Mucosa of stomach (tissue), 1 donor: ENCODE results near the gene TBC1D2B.
A peak's percentile ranks its signal among the peaks of the same experiment; 100 is the strongest.

Source experiments
- H3K27me3 ChIP-seq: one replicate; pipeline ENCODE4 v1.7.0; 2013; ENCODE audit warnings: mild to moderate bottlenecking, low read length; ENCODE audit not compliant: control insufficient read depth, insufficient read depth
- H3K36me3 ChIP-seq: one replicate; pipeline ENCODE4 v1.7.0; 2013; ENCODE audit warnings: low read length; ENCODE audit not compliant: control insufficient read depth, insufficient read depth
- H3K4me1 ChIP-seq: one replicate; pipeline ENCODE4 v1.7.0; 2013; ENCODE audit warnings: mild to moderate bottlenecking, low read length; ENCODE audit not compliant: control insufficient read depth, insufficient read depth
- H3K4me3 ChIP-seq: one replicate; pipeline ENCODE4 v1.7.0; 2013; ENCODE audit warnings: low read length
- H3K9ac ChIP-seq: one replicate; pipeline ENCODE4 v1.7.0; 2013; ENCODE audit warnings: mild to moderate bottlenecking, low read length, moderate library complexity
- H3K9me3 ChIP-seq: one replicate; pipeline ENCODE4 v1.7.0; 2013; ENCODE audit warnings: mild to moderate bottlenecking, low read length, moderate library complexity; ENCODE audit not compliant: control insufficient read depth
- donor health status: Pancreatic carcinoma.

Gene TBC1D2B

GRCh38 chr15:78012643-78013077 lies 64.9 kb downstream of the TBC1D2B start:
- H3K4me3 ChIP-seq: no peak overlapping the region
- no peaks in the 10 kb centered on the region for H3K9me3 ChIP-seq
- peak overlapping the region; percentile 30 for H3K9ac ChIP-seq
- no peaks in the 10 kb centered on the region for H3K27me3 ChIP-seq
- peaks cover 46% of the 10 kb centered on the region for H3K4me1 ChIP-seq
- H3K36me3 ChIP-seq: peaks cover 8% of the 10 kb centered on the region

- no peaks in the 10 kb centered on the region for H3K9me3 ChIP-seq
- peaks cover 16% of the 10 kb centered on the region for H3K36me3 ChIP-seq
- peaks cover 66% of the 10 kb centered on the region for H3K4me1 ChIP-seq
- no peaks in the 10 kb centered on the region for H3K27me3 ChIP-seq
- H3K4me3 ChIP-seq: no peak overlapping the region
- no peak overlapping the region for H3K9ac ChIP-seq
Observed at GRCh38 chr15:78010067-78010466, 67.4 kb downstream of the TBC1D2B start.

GRCh38 chr15:78007964-78008886 lies 69.3 kb downstream of the TBC1D2B start:
- no peaks in the 10 kb centered on the region for H3K27me3 ChIP-seq
- H3K4me3 ChIP-seq: no peak overlapping the region
- no peaks in the 10 kb centered on the region for H3K9me3 ChIP-seq
- H3K4me1 ChIP-seq: peaks cover 66% of the 10 kb centered on the region
- peaks cover 20% of the 10 kb centered on the region for H3K36me3 ChIP-seq
- peak overlapping the region; percentile 13 for H3K9ac ChIP-seq

GRCh38 chr15:78007211-78007931 lies 70.1 kb downstream of the TBC1D2B start:
- peaks cover 23% of the 10 kb centered on the region for H3K36me3 ChIP-seq
- peak overlapping the region; percentile 24 for H3K9ac ChIP-seq
- no peaks in the 10 kb centered on the region for H3K27me3 ChIP-seq
- no peaks in the 10 kb centered on the region for H3K9me3 ChIP-seq
- peaks cover 59% of the 10 kb centered on the region for H3K4me1 ChIP-seq
- no peak overlapping the region for H3K4me3 ChIP-seq

GRCh38 chr15:78006567-78007205 lies 70.8 kb downstream of the TBC1D2B start:
- Histone ChIP-seq H3K4me1 (peaks cover 52% of the 10 kb centered on the region), H3K4me3 (no peak overlapping the region), H3K36me3 (peaks cover 20% of the 10 kb centered on the region), H3K9me3 (no peaks in the 10 kb centered on the region), H3K9ac (peak overlapping the region; percentile 24), H3K27me3 (no peaks in the 10 kb centered on the region)

- Histone ChIP-seq H3K36me3 (peaks cover 25% of the 10 kb centered on the region), H3K9me3 (no peaks in the 10 kb centered on the region), H3K27me3 (no peaks in the 10 kb centered on the region), H3K9ac (no peak overlapping the region), H3K4me3 (no peak overlapping the region), H3K4me1 (peaks cover 52% of the 10 kb centered on the region)
Observed at GRCh38 chr15:78004919-78005634, 72.4 kb downstream of the TBC1D2B start.

GRCh38 chr15:78004222-78004727 lies 73.2 kb downstream of the TBC1D2B start:
- Histone ChIP-seq H3K36me3 (peaks cover 25% of the 10 kb centered on the region), H3K4me1 (peaks cover 58% of the 10 kb centered on the region), H3K4me3 (no peak overlapping the region), H3K9me3 (no peaks in the 10 kb centered on the region), H3K9ac (no peak overlapping the region), H3K27me3 (no peaks in the 10 kb centered on the region)

GRCh38 chr15:78003539-78004008 lies 73.9 kb downstream of the TBC1D2B start:
- no peak overlapping the region for H3K4me3 ChIP-seq
- H3K36me3 ChIP-seq: peaks cover 25% of the 10 kb centered on the region

GRCh38 chr15:78002996-78003395 lies 74.5 kb downstream of the TBC1D2B start:
- Histone ChIP-seq H3K4me3 (no peak overlapping the region), H3K4me1 (peaks cover 50% of the 10 kb centered on the region), H3K36me3 (peaks cover 25% of the 10 kb centered on the region), H3K9ac (no peak overlapping the region), H3K27me3 (no peaks in the 10 kb centered on the region), H3K9me3 (no peaks in the 10 kb centered on the region)

More at GRCh38 chr15:78003539-78004008, 73.9 kb downstream of the TBC1D2B start:
- no peaks in the 10 kb centered on the region for H3K9me3 ChIP-seq
- peaks cover 55% of the 10 kb centered on the region for H3K4me1 ChIP-seq
- no peak overlapping the region for H3K9ac ChIP-seq
- H3K27me3 ChIP-seq: no peaks in the 10 kb centered on the region

GRCh38 chr15:78001656-78002055 lies 75.9 kb downstream of the TBC1D2B start:
- Histone ChIP-seq H3K4me3 (no peak overlapping the region), H3K9me3 (no peaks in the 10 kb centered on the region), H3K27me3 (no peaks in the 10 kb centered on the region), H3K36me3 (peaks cover 21% of the 10 kb centered on the region), H3K9ac (no peak overlapping the region), H3K4me1 (peaks cover 36% of the 10 kb centered on the region)

- no peaks in the 10 kb centered on the region for H3K9me3 ChIP-seq
- peaks cover 21% of the 10 kb centered on the region for H3K36me3 ChIP-seq
- H3K27me3 ChIP-seq: no peaks in the 10 kb centered on the region
- H3K9ac ChIP-seq: peak overlapping the region; percentile 40
- peaks cover 30% of the 10 kb centered on the region for H3K4me1 ChIP-seq
- H3K4me3 ChIP-seq: no peak overlapping the region
Observed at GRCh38 chr15:78000927-78001249, 76.6 kb downstream of the TBC1D2B start.
